Peyer's patch (tissue), 4 donors: ENCODE results near the gene TMEM14C.
"Not testable (repeated sequence)": the region's sequence is repeated elsewhere in the genome, so short reads cannot be mapped to it uniquely, and the experiment has no call there.

Experiments
- CTCF ChIP-seq, 6 experiments: fragments of 450-650 bp in 4 of 6; fragments of 200-600 bp in 2 of 6; sonication (generic) in 1 of 6; IDR thresholded peaks; one replicate each; pipeline ENCODE4 v1.5.1; 2017 to 2019; ENCODE audit warnings: antibody characterized with exemption in 6 of 6, mild to moderate bottlenecking in 3 of 6, moderate library complexity in 1 of 6
- POLR2A ChIP-seq, 2 donors: fragments of 450-650 bp; IDR thresholded peaks; one replicate each; pipeline ENCODE4 v1.5.1; 2017; ENCODE audit warnings: antibody characterized with exemption in 2 of 2, mild to moderate bottlenecking in 2 of 2, moderate library complexity in 2 of 2

DNA sequence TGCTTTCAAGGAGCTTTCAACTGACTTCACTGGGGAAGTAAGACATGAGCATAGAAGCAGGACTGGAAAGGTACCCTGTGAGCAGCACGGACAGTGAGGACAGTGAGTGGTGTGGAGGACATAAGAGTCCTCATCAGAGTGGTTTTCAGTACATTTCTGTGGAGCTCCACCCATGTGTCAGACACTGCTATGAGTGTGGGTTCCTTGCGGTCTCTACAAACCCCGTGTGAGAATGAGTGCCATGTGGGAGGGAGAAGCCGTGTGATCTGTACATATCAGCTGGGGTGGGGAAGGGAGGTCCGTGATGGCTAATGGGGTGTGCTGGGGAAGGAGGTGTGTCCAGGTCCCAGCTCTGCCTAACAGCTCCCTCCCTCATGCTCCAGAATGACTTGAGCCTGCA lies 28.9 kb downstream of the TMEM14C start:
- not testable (repeated sequence) for TF ChIP-seq POLR2A, CTCF (IDR thresholded peaks at IDR 0.05)
